HepG2 (cell line): ENCODE measurements around the gene CYP2A6. TPM values are rescaled to one million over a fixed set of nuclear protein-coding genes. Genes with fewer than 3 reads are reported as not detected.

Experiments
- MED8 ChIP-seq: sonication (generic); formaldehyde crosslinking; IDR thresholded peaks from 2 replicates; pipeline ENCODE4 v1.8.1; 2023; ENCODE audit warnings: mild to moderate bottlenecking, missing genetic modification reagents; ENCODE audit not compliant: insufficient replicate concordance
- MLLT10 ChIP-seq: sonication (generic); formaldehyde crosslinking; IDR thresholded peaks from 2 replicates; pipeline ENCODE4 v1.4.0; 2020; ENCODE audit warnings: missing genetic modification reagents
- NFYC ChIP-seq: IDR thresholded peaks from 2 replicates; pipeline ENCODE4 v1.6.1; 2016; ENCODE audit warnings: missing genetic modification reagents, missing compliant biosample characterization
- PCBP1 ChIP-seq: fragments of 200-400 bp; formaldehyde crosslinking; IDR thresholded peaks from 2 replicates; pipeline ENCODE4 v1.6.1; 2017; ENCODE audit warnings: mild to moderate bottlenecking, low read depth, low read length, borderline replicate concordance
- RBM22 ChIP-seq: fragments of 200-400 bp; formaldehyde crosslinking; optimal IDR thresholded peaks from 2 replicates; pipeline ENCODE3; 2017; ENCODE audit warnings: mild to moderate bottlenecking, low read length, moderate library complexity
- SMAD9 ChIP-seq: sonication (generic); formaldehyde crosslinking; IDR thresholded peaks from 2 replicates; pipeline ENCODE4 v1.5.1; 2020; ENCODE audit warnings: mild to moderate bottlenecking, missing genetic modification reagents
- SNAPC5 ChIP-seq: sonication (generic); formaldehyde crosslinking; IDR thresholded peaks from 2 replicates; pipeline ENCODE4 v1.8.1; 2023; ENCODE audit warnings: mild to moderate bottlenecking, missing genetic modification reagents, borderline replicate concordance
- ZBTB26 ChIP-seq: IDR thresholded peaks from 2 replicates; pipeline ENCODE4 v1.6.1; 2016; ENCODE audit warnings: missing compliant biosample characterization, missing genetic modification reagents, borderline replicate concordance
- ZNF251 ChIP-seq: sonication (generic); formaldehyde crosslinking; IDR thresholded peaks from 2 replicates; pipeline ENCODE4 v1.9.0; 2021; ENCODE audit warnings: mild to moderate bottlenecking, missing genetic modification reagents
- ZNF530 ChIP-seq: sonication (generic); formaldehyde crosslinking; IDR thresholded peaks from 2 replicates; pipeline ENCODE4 v1.5.0; 2020; ENCODE audit warnings: low read depth, mild to moderate bottlenecking, missing genetic modification reagents
- ZNF710 ChIP-seq: sonication (generic); formaldehyde crosslinking; IDR thresholded peaks from 2 replicates; pipeline ENCODE4 v1.5.0; 2020; ENCODE audit warnings: mild to moderate bottlenecking, missing genetic modification reagents, borderline replicate concordance
- ZNF850 ChIP-seq: sonication (generic); formaldehyde crosslinking; conservative IDR thresholded peaks from 2 replicates; pipeline ENCODE4 v1.9.0; 2021; ENCODE audit warnings: mild to moderate bottlenecking, missing genetic modification reagents
- polyA plus RNA-seq, 8 experiments: library from polyadenylated mRNA; depleted of rRNA in 3 of 8; stranded (reverse) in 7 of 8; unstranded in 1 of 8; fragments of >200 nt; fragmentation: Illumina TruSeq in 4 of 8; extraction: Trizol in 4 of 8; gene quantifications; 2 replicates each; pipeline versions ENCODE4 v1.2.1 to v1.2.3, GENCODE V29; 2011 to 2016; ENCODE audit warnings: low read depth in 4 of 8, missing spikeins in 1 of 8, mixed read lengths in 1 of 8; ENCODE audit not compliant: insufficient read depth in 1 of 8
- total RNA-seq, 5 experiments: library from RNA; depleted of rRNA; stranded (reverse); fragments of >200 nt; fragmentation: Illumina TruSeq; extraction: Trizol; gene quantifications; 2 replicates each; pipeline ENCODE4 v1.2.3, GENCODE V29; 2016; ENCODE audit warnings: low read depth in 1 of 5
- TF ChIP-seq, protein P1 (sequence below): sonication (generic); formaldehyde crosslinking; IDR thresholded peaks from 2 replicates; pipeline ENCODE4 v1.5.1; 2020; ENCODE audit warnings: mild to moderate bottlenecking, missing genetic modification reagents, moderate library complexity
- TF ChIP-seq, protein P2 (sequence below): sonication (generic); formaldehyde crosslinking; IDR thresholded peaks from 2 replicates; pipeline ENCODE4 v1.5.0; 2020; ENCODE audit warnings: missing genetic modification reagents

Gene CYP2A6
- total and polyA plus RNA-seq, 2 of the 13 experiments (the other 11 are each of a cell fraction or from before 2014, with no cell fraction given): not detected

DNA sequence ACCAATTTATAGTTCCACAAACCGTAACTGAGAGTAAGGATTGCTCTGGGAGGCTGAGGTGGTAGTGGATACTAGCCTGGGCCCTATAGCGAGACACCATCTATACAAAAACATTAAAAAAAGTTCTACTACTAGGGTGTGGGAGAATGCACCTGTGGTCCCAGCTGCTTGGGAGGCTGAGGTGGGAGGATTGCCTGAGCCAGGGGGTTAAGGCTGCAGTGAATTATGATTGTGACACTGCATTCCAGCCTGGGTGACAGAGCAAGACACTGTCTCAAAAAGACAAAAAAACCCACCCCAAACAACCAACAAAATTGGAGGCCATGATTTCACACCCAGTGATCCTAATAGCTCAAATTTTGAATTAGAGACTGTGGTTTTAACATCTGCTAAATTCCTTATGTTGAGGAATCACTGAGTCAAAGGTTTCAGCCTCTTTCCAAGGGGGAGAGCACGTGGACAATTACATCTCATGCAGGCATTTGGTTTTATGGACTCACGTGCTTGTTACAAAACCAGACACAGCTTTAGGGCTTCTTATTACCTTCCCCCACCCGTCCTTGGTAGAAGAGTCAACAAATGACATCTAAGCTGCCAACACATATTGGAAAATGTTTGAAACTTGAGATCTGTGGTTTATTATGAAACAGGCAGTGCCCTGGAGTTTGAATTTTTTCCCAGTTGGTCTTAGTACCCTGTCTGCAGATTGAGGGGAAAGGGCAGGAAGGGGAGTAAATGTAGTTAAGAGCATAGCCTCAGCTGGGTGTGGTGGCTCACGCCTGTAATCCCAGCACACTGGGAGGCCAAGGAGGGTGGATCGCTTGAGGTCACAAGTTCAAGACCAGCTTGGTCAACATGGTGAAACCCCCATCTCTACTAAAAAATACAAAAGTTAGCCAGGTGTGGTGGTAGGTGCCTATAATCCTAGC, 18.5 kb downstream of the CYP2A6 start (continued):
- TF ChIP-seq, protein P1, sequence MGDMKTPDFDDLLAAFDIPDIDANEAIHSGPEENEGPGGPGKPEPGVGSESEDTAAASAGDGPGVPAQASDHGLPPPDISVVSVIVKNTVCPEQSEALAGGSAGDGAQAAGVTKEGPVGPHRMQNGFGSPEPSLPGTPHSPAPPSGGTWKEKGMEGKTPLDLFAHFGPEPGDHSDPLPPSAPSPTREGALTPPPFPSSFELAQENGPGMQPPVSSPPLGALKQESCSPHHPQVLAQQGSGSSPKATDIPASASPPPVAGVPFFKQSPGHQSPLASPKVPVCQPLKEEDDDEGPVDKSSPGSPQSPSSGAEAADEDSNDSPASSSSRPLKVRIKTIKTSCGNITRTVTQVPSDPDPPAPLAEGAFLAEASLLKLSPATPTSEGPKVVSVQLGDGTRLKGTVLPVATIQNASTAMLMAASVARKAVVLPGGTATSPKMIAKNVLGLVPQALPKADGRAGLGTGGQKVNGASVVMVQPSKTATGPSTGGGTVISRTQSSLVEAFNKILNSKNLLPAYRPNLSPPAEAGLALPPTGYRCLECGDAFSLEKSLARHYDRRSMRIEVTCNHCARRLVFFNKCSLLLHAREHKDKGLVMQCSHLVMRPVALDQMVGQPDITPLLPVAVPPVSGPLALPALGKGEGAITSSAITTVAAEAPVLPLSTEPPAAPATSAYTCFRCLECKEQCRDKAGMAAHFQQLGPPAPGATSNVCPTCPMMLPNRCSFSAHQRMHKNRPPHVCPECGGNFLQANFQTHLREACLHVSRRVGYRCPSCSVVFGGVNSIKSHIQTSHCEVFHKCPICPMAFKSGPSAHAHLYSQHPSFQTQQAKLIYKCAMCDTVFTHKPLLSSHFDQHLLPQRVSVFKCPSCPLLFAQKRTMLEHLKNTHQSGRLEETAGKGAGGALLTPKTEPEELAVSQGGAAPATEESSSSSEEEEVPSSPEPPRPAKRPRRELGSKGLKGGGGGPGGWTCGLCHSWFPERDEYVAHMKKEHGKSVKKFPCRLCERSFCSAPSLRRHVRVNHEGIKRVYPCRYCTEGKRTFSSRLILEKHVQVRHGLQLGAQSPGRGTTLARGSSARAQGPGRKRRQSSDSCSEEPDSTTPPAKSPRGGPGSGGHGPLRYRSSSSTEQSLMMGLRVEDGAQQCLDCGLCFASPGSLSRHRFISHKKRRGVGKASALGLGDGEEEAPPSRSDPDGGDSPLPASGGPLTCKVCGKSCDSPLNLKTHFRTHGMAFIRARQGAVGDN (CRISPR knock-in tag): no peak
- TF ChIP-seq RBM22 (no peak), SMAD9 (CRISPR knock-in tag) (no peak), MLLT10 (CRISPR knock-in tag) (no peak), ZNF850 (CRISPR knock-in tag) (no peak), ZNF530 (CRISPR knock-in tag) (no peak), NFYC (CRISPR knock-in tag) (no peak), ZNF710 (no peak), PCBP1 (no peak), MED8 (CRISPR knock-in tag) (no peak), ZNF251 (CRISPR knock-in tag) (no peak), SNAPC5 (no peak), ZBTB26 (CRISPR knock-in tag) (no peak)
- TF ChIP-seq, protein P2, sequence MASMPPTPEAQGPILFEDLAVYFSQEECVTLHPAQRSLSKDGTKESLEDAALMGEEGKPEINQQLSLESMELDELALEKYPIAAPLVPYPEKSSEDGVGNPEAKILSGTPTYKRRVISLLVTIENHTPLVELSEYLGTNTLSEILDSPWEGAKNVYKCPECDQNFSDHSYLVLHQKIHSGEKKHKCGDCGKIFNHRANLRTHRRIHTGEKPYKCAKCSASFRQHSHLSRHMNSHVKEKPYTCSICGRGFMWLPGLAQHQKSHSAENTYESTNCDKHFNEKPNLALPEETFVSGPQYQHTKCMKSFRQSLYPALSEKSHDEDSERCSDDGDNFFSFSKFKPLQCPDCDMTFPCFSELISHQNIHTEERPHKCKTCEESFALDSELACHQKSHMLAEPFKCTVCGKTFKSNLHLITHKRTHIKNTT (CRISPR knock-in tag): no peak
